K562 (cell line): ENCODE results near the gene VCY. TPM values are rescaled to one million over a fixed set of nuclear protein-coding genes. Genes with fewer than 3 reads are reported as not detected.
"Not testable (repeated sequence)": the region's sequence is repeated elsewhere in the genome, so short reads cannot be mapped to it uniquely, and the experiment has no call there.

Experiments
- ATAC-seq: fragments of 200-7000 bp; cut with Tn5 transposase; 3 replicates; pipeline ENCODE4 v1.9.1; 2020; ENCODE audit warnings: moderate library complexity
- Bru-seq: library from RNA; stranded (reverse); fragments of 400-500 nt; gene quantifications from one replicate; lab custom pipeline; 2021; lab: Mats Ljungman, UMichigan
- BruChase-seq, 2 experiments: library from RNA; stranded (reverse); fragments of 400-500 nt; gene quantifications; one replicate each; lab custom pipeline; 2021; lab: Mats Ljungman, UMichigan
- BruUV-seq: library from RNA; stranded (reverse); fragments of 400-500 nt; replicated peaks from 2 replicates; lab custom pipeline; 2021; lab: Mats Ljungman, UMichigan
- CTCF ChIA-PET: fragments of 300-600 bp; formaldehyde crosslinking; extraction: SDS; loops from one replicate; lab custom pipeline; 2021; ENCODE audit warnings: low intra/inter-chr PET ratio; lab: Yijun Ruan, JAX
- POLR2A ChIA-PET: fragments of 300-600, 350-650 bp; sonication (Branson Sonifier 250); formaldehyde crosslinking; extraction: SDS; loops from one replicate; lab custom pipeline; 2021; ENCODE audit warnings: antibody characterized with exemption, inconsistent platforms; lab: Yijun Ruan, JAX
- DNase-seq, 4 experiments: peaks; one replicate each; pipeline versions ENCODE4 v3.0.0 to v3.0.0-alpha.2; 2011 to 2018; ENCODE audit warnings: low spot score in 3 of 4, mixed read lengths in 3 of 4; ENCODE audit errors: extremely low read depth in 1 of 4
- FAIRE-seq: peaks from 2 replicates; lab custom pipeline; 2011; peaks lifted over from hg19 to GRCh38; lab: Jason Lieb, UNC
- H2AFZ ChIP-seq: 2 replicates; pipeline ENCODE4 v1.6.0; 2011; ENCODE audit warnings: low read depth, low read length, control low read depth, inconsistent platforms
- H3K27ac ChIP-seq: fragments of 200-600 bp; 3 replicates; pipeline ENCODE4 v1.8.0; 2011; ENCODE audit warnings: low read depth, mild to moderate bottlenecking, control low read depth, inconsistent platforms, low read length, moderate library complexity, mixed read lengths; ENCODE audit errors: extremely low read depth
- H3K27me3 ChIP-seq, 2 experiments: fragments of 300-600 bp in 1 of 2; 2 replicates in 1 of 2; 3 replicates in 1 of 2; pipeline versions ENCODE4 v1.6.0 to v1.8.0; 2011; ENCODE audit warnings: inconsistent platforms in 2 of 2, low read length in 2 of 2, mild to moderate bottlenecking in 1 of 2, mixed read lengths in 1 of 2, moderate library complexity in 1 of 2; ENCODE audit not compliant: control insufficient read depth in 2 of 2, insufficient read depth in 2 of 2
- H3K36me3 ChIP-seq: fragments of 300-600 bp; 3 replicates; pipeline ENCODE4 v1.8.0; 2011; ENCODE audit warnings: mild to moderate bottlenecking, low read length, inconsistent platforms; ENCODE audit not compliant: control insufficient read depth, insufficient read depth
- H3K4me1 ChIP-seq, 2 experiments: fragments of 200-600 bp in 1 of 2; replicated peaks in 1 of 2; 2 replicates in 1 of 2; 3 replicates in 1 of 2; pipeline versions ENCODE4 v1.5.1 to v1.8.0; 2011; ENCODE audit warnings: inconsistent platforms in 2 of 2, low read length in 2 of 2, mild to moderate bottlenecking in 1 of 2, mixed read lengths in 1 of 2, moderate library complexity in 1 of 2; ENCODE audit not compliant: control insufficient read depth in 2 of 2, insufficient read depth in 2 of 2
- H3K4me2 ChIP-seq: 2 replicates; pipeline ENCODE4 v1.6.1; 2011; ENCODE audit warnings: low read length, control low read depth, inconsistent platforms, mixed read lengths; ENCODE audit not compliant: insufficient read depth
- H3K4me3 ChIP-seq: fragments of 200-600 bp; sonication (generic), shearing (Covaris generic); 2 replicates; pipeline ENCODE4 v1.5.1; 2016; ENCODE audit warnings: control low read depth, inconsistent platforms
- H3K79me2 ChIP-seq: fragments of 200-600 bp; 3 replicates; pipeline ENCODE4 v1.8.0; 2011; ENCODE audit warnings: low read length, inconsistent platforms; ENCODE audit not compliant: control insufficient read depth, insufficient read depth
- H3K9ac ChIP-seq, 2 experiments: 2 replicates each; pipeline versions ENCODE4 v1.6.0 to v1.6.1; 2011; ENCODE audit warnings: low read depth in 2 of 2, low read length in 2 of 2, control low read depth in 1 of 2, inconsistent platforms in 1 of 2, mild to moderate bottlenecking in 1 of 2, mixed read lengths in 1 of 2; ENCODE audit not compliant: insufficient read depth in 1 of 2
- H3K9me1 ChIP-seq: one replicate; pipeline ENCODE4 v1.6.0; 2011; ENCODE audit warnings: inconsistent platforms, mild to moderate bottlenecking, low read length, moderate library complexity; ENCODE audit not compliant: control insufficient read depth, insufficient read depth
- H3K9me3 ChIP-seq: replicated peaks from 2 replicates; pipeline ENCODE4 v1.5.1; 2011; ENCODE audit warnings: low read depth, low read length, inconsistent platforms; ENCODE audit not compliant: control insufficient read depth, insufficient read depth
- H4K20me1 ChIP-seq: replicated peaks from 2 replicates; pipeline ENCODE4 v1.6.1; 2011; ENCODE audit warnings: low read length, inconsistent platforms, mixed read lengths; ENCODE audit not compliant: control insufficient read depth, insufficient read depth
- WGBS: fragments of 100-300 bp; shearing (Covaris generic); methylation state at CpG from one replicate; pipeline ENCODE4 v1.1.6; 2016; ENCODE audit warnings: low coverage, mixed read lengths; ENCODE audit not compliant: insufficient coverage; ENCODE audit errors: missing lambda C conversion rate; 5-methylcytosine and 5-hydroxymethylcytosine counted together
- in situ Hi-C: fragments of 300-500 bp; cut with MboI; formaldehyde crosslinking; loops from 4 replicates; pipeline ENCODE4 v1.15.0; 2018; ENCODE audit warnings: inconsistent platforms, mixed read lengths
- intact Hi-C: fragments of 100-400 bp; cut with micrococcal nuclease; formaldehyde crosslinking; loops from 2 replicates; pipeline ENCODE4 v1.14.2; 2022
- long read RNA-seq, 3 experiments: library from polyadenylated mRNA in 2 of 3; library from RNA in 1 of 3; unstranded in 2 of 3; stranded (forward) in 1 of 3; transcript quantifications; one replicate each; pipeline ENCODE4 v2.0.0, GENCODE V29; 2019 to 2022
- polyA minus RNA-seq, 3 experiments: library from RNA; depleted of rRNA, polyadenylated mRNA; stranded (reverse); fragments of >200 nt; gene quantifications; 2 replicates each; pipeline ENCODE4 v1.2.3, GENCODE V29; 2011
- polyA plus RNA-seq, 8 experiments: library from polyadenylated mRNA; depleted of rRNA in 4 of 8; stranded (reverse) in 5 of 8; unstranded in 3 of 8; fragments of >200 nt; fragmentation: Nextera tagmentation in 2 of 8; fragmentation: Illumina TruSeq in 1 of 8; extraction: Ambion mirVana in 2 of 8; extraction: Trizol in 1 of 8; gene quantifications; 2 replicates each; pipeline versions ENCODE4 v1.2.1 to v1.2.3, GENCODE V29; 2011 to 2014; ENCODE audit warnings: inconsistent platforms in 1 of 8, missing spikeins in 1 of 8
- total RNA-seq, 7 experiments: library from RNA; depleted of rRNA in 6 of 7; stranded (reverse); fragments of >200 nt in 6 of 7; fragmentation: Illumina TruSeq in 2 of 7; extraction: Trizol in 2 of 7; gene quantifications; 2 replicates each; pipeline versions ENCODE4 v1.2.1 to v1.2.3, GENCODE V29; 2011 to 2021; ENCODE audit warnings: low replicate concordance in 1 of 7

The VCY gene
- not detected in 2 replicates for total RNA-seq (2011; cell fraction: chromatin; rRNA removed; ENCODE audit: low replicate concordance)
- not detected in 2 replicates for total RNA-seq (2011; cell fraction: nucleolus; rRNA removed)
- not detected in 2 replicates for total RNA-seq (2011; cell fraction: nucleoplasm; rRNA removed)
- total RNA-seq (2014; rRNA removed) = not detected in 2 replicates
- total RNA-seq (2014; rRNA removed; fragmentation: Illumina TruSeq; extraction: Trizol) = not detected in 2 replicates
- total RNA-seq (2015; rRNA removed; fragmentation: Illumina TruSeq; extraction: Trizol) = not detected in 2 replicates
- not detected in 2 replicates for total RNA-seq (2021)
- polyA plus RNA-seq (2011; rRNA removed) = not detected in 2 replicates
- not detected in 2 replicates for polyA plus RNA-seq (2011; cell fraction: cytosol; rRNA removed)
- polyA plus RNA-seq (2011; cell fraction: nucleus; rRNA removed) = not detected in 2 replicates
- polyA plus RNA-seq (2012) = not detected in 2 replicates
- polyA plus RNA-seq (2014; fragmentation: Illumina TruSeq; extraction: Trizol) = not detected in 2 replicates
- not detected for polyA plus RNA-seq (2014; fragmentation: Nextera tagmentation; extraction: Ambion mirVana)
- polyA plus RNA-seq (2014; rRNA removed) = not detected in 2 replicates
- not detected in 2 replicates for polyA minus RNA-seq (2011; rRNA and poly(A)+ RNA removed)
- not detected in 2 replicates for polyA minus RNA-seq (2011; cell fraction: cytosol; rRNA and poly(A)+ RNA removed)
- not detected in 2 replicates for polyA minus RNA-seq (2011; cell fraction: nucleus; rRNA and poly(A)+ RNA removed)
- Bru-seq, nascent RNA = not detected
- not detected for BruChase-seq, experiment 1, labeled RNA remaining after a 2-hour chase
- BruChase-seq, experiment 2, labeled RNA remaining after a 6-hour chase = not detected
- long read RNA-seq, experiment 1 = 0 reads
- long read RNA-seq, experiment 2 = 0 reads
- long read RNA-seq, experiment 3 = 0 reads

- DNase-seq, H4K20me1 ChIP-seq, H3K4me1 ChIP-seq, H3K4me3 ChIP-seq, H2AFZ ChIP-seq, H3K9me1 ChIP-seq, in situ Hi-C loops, H3K79me2 ChIP-seq, H3K36me3 ChIP-seq, BruUV-seq, ATAC-seq, H3K4me2 ChIP-seq, POLR2A ChIA-PET, H3K27ac ChIP-seq, FAIRE-seq, intact Hi-C loops, H3K9ac ChIP-seq, H3K27me3 ChIP-seq, H3K9me3 ChIP-seq, CTCF ChIA-PET: not testable (repeated sequence)
- no CpG with 5 or more reads among the region's 19 CpGs for WGBS
These were observed at the start of gene VCY for GRCh38 chrY:13986373-13986772. Gene VCY, minus strand, starts transcription at chrY:13986473. Its CDS starts 33 bp downstream, at chrY:13986440.

DNA sequence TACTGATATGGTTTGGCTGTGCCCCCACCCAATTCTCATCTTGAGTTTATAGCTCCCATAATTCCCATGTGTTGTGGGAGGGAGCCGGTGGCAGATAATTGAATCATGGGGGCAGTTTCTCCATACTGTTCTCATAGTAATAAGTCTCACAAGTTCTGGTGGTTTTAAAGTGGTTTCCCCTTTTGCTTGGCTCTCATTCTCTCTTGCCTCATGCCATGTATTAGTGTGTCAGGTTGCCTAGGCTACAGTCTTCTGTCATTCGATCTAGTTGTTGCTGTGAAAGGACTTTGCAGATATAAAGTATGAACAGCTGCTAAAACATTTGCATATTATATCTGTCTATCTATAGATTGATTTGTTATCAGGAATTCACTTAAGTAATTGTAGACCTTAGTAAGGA, 44.1 kb upstream of the VCY start:
- ATAC-seq, FAIRE-seq, H3K4me2 ChIP-seq, CTCF ChIA-PET, H4K20me1 ChIP-seq, H3K27ac ChIP-seq, H3K9me3 ChIP-seq, H3K9ac ChIP-seq, H3K79me2 ChIP-seq, H2AFZ ChIP-seq, DNase-seq, H3K36me3 ChIP-seq, in situ Hi-C loops, intact Hi-C loops, H3K27me3 ChIP-seq, POLR2A ChIA-PET, H3K4me3 ChIP-seq, H3K4me1 ChIP-seq, BruUV-seq, H3K9me1 ChIP-seq: not testable (repeated sequence)
- no CpG with 5 or more reads among the region's 2 CpGs for WGBS

- H3K4me3 ChIP-seq, ATAC-seq, H3K9ac ChIP-seq, H4K20me1 ChIP-seq, H3K79me2 ChIP-seq, intact Hi-C loops, DNase-seq, H3K27me3 ChIP-seq, CTCF ChIA-PET, H2AFZ ChIP-seq, POLR2A ChIA-PET, H3K4me1 ChIP-seq, H3K4me2 ChIP-seq, H3K9me3 ChIP-seq, H3K36me3 ChIP-seq, FAIRE-seq, in situ Hi-C loops, H3K9me1 ChIP-seq, BruUV-seq, H3K27ac ChIP-seq: not testable (repeated sequence)
- no CpG with 5 or more reads among the region's 2 CpGs for WGBS
These were observed 25.6 kb upstream of the VCY start for GRCh38 chrY:14011916-14012315.
